Measurements from ENCODE around the gene IFNAR1.

Gene IFNAR1

GRCh38 chr21:33383056-33383888, 58.5 kb downstream of the IFNAR1 start:
- no peak for TF ChIP-seq GATA1 (IDR thresholded peaks at IDR 0.05; ENCODE audit: low read depth, low read length)
- no peak for TF ChIP-seq POLR2A (IDR thresholded peaks at IDR 0.05; ENCODE audit: low read length)
- peak; percentile 27 to 50 for DNase-seq

- no peak for DNase-seq
Measured at GRCh38 chr21:33384841-33385331, 60.1 kb downstream of the IFNAR1 start.

GRCh38 chr21:33386222-33386784, 61.5 kb downstream of the IFNAR1 start:
- DNase-seq: peak; percentile 58 to 79
- TF ChIP-seq GATA1 (IDR thresholded peaks at IDR 0.05; ENCODE audit: low read depth, low read length) (no peak), POLR2A (IDR thresholded peaks at IDR 0.05; ENCODE audit: low read length) (no peak)

More at GRCh38 chr21:33384841-33385331, 60.1 kb downstream of the IFNAR1 start:
- TF ChIP-seq GATA1 (IDR thresholded peaks at IDR 0.05; ENCODE audit: low read depth, low read length) (no peak), POLR2A (IDR thresholded peaks at IDR 0.05; ENCODE audit: low read length) (no peak)

GRCh38 chr21:33387294-33387693, 62.5 kb downstream of the IFNAR1 start:
- TF ChIP-seq POLR2A (IDR thresholded peaks at IDR 0.05; ENCODE audit: low read length) (no peak), GATA1 (IDR thresholded peaks at IDR 0.05; ENCODE audit: low read depth, low read length) (no peak)

GRCh38 chr21:33388188-33388587, 63.4 kb downstream of the IFNAR1 start:
- TF ChIP-seq POLR2A (IDR thresholded peaks at IDR 0.05; ENCODE audit: low read length): no peak
- TF ChIP-seq GATA1 (IDR thresholded peaks at IDR 0.05; ENCODE audit: low read depth, low read length): no peak
- DNase-seq: no peak

More at GRCh38 chr21:33387294-33387693, 62.5 kb downstream of the IFNAR1 start:
- no peak for DNase-seq

- no peak for TF ChIP-seq POLR2A (IDR thresholded peaks at IDR 0.05; ENCODE audit: low read length)
- TF ChIP-seq GATA1 (IDR thresholded peaks at IDR 0.05; ENCODE audit: low read depth, low read length): no peak
- no peak for DNase-seq
Measured at GRCh38 chr21:33390479-33390878, 65.7 kb downstream of the IFNAR1 start.

- DNase-seq: no peak
- TF ChIP-seq GATA1 (IDR thresholded peaks at IDR 0.05; ENCODE audit: low read depth, low read length): no peak
- TF ChIP-seq POLR2A (IDR thresholded peaks at IDR 0.05; ENCODE audit: low read length): no peak
Measured at GRCh38 chr21:33391656-33392055, 66.9 kb downstream of the IFNAR1 start.

- no peak for DNase-seq
- TF ChIP-seq POLR2A (IDR thresholded peaks at IDR 0.05; ENCODE audit: low read length) (no peak), GATA1 (IDR thresholded peaks at IDR 0.05; ENCODE audit: low read depth, low read length) (no peak)
Measured at GRCh38 chr21:33392284-33392985, 67.7 kb downstream of the IFNAR1 start.

GRCh38 chr21:33393348-33393747, 68.6 kb downstream of the IFNAR1 start:
- TF ChIP-seq GATA1 (IDR thresholded peaks at IDR 0.05; ENCODE audit: low read depth, low read length) (no peak), POLR2A (IDR thresholded peaks at IDR 0.05; ENCODE audit: low read length) (no peak)
- no peak for DNase-seq

- TF ChIP-seq POLR2A (IDR thresholded peaks at IDR 0.05; ENCODE audit: low read length): no peak
- no peak for TF ChIP-seq GATA1 (IDR thresholded peaks at IDR 0.05; ENCODE audit: low read depth, low read length)
- no peak for DNase-seq
Measured at GRCh38 chr21:33394260-33394659, 69.5 kb downstream of the IFNAR1 start.

GRCh38 chr21:33395891-33396331, 71.1 kb downstream of the IFNAR1 start:
- no peak for DNase-seq
- TF ChIP-seq POLR2A (IDR thresholded peaks at IDR 0.05; ENCODE audit: low read length) (no peak), GATA1 (IDR thresholded peaks at IDR 0.05; ENCODE audit: low read depth, low read length) (no peak)

GRCh38 chr21:33396436-33396835, 71.7 kb downstream of the IFNAR1 start:
- TF ChIP-seq GATA1 (IDR thresholded peaks at IDR 0.05; ENCODE audit: low read depth, low read length) (no peak), POLR2A (IDR thresholded peaks at IDR 0.05; ENCODE audit: low read length) (no peak)
- DNase-seq: no peak

GRCh38 chr21:33396951-33397350, 72.2 kb downstream of the IFNAR1 start:
- DNase-seq: no peak
- no peak for TF ChIP-seq GATA1 (IDR thresholded peaks at IDR 0.05; ENCODE audit: low read depth, low read length)
- TF ChIP-seq POLR2A (IDR thresholded peaks at IDR 0.05; ENCODE audit: low read length): no peak

GRCh38 chr21:33397717-33398116, 72.9 kb downstream of the IFNAR1 start:
- no peak for TF ChIP-seq POLR2A (IDR thresholded peaks at IDR 0.05; ENCODE audit: low read length)
- no peak for TF ChIP-seq GATA1 (IDR thresholded peaks at IDR 0.05; ENCODE audit: low read depth, low read length)
- DNase-seq: no peak

Measured in erythroblast (primary cell).